Body of pancreas (tissue), 4 donors: ENCODE results near the gene THSD7B. TPM values are rescaled to one million over a fixed set of nuclear protein-coding genes. Genes with fewer than 3 reads are reported as not detected.

Experiments used
- ATAC-seq: fragments of 150-250 bp; one replicate; pipeline ENCODE4 v1.9.1; 2016
- DNase-seq, 4 donors: peaks; one replicate each; pipeline ENCODE4 v3.0.0-alpha.2; 2019
- H3K27ac ChIP-seq, 4 donors: fragments of 200-600 bp; sonication (generic); 1 replicate in 3 of 4; 2 replicates in 1 of 4; pipeline versions ENCODE4 v1.5.1 to v1.6.1; 2016 to 2019; ENCODE audit warnings: mild to moderate bottlenecking in 1 of 4, mixed read lengths in 1 of 4, moderate library complexity in 1 of 4
- H3K27me3 ChIP-seq, 2 donors: fragments of 200-600 bp; sonication (generic); one replicate each; pipeline ENCODE4 v1.6.0; 2016; ENCODE audit warnings: mild to moderate bottlenecking in 1 of 2
- H3K36me3 ChIP-seq, 2 donors: fragments of 200-600 bp; sonication (generic); replicated peaks in 1 of 2; 2 replicates each; pipeline ENCODE4 v1.5.1; 2016; ENCODE audit warnings: low read depth in 2 of 2; ENCODE audit not compliant: insufficient read depth in 1 of 2
- H3K4me1 ChIP-seq: fragments of 200-600 bp; sonication (generic); one replicate; pipeline ENCODE4 v1.6.0; 2016
- H3K4me3 ChIP-seq, 2 donors: fragments of 200-600 bp; sonication (generic); 1 replicate in 1 of 2; 2 replicates in 1 of 2; pipeline ENCODE4 v1.5.1; 2016 to 2019
- H3K9me3 ChIP-seq, 3 donors: fragments of 200-600 bp; sonication (generic); 1 replicate in 2 of 3; 2 replicates in 1 of 3; pipeline ENCODE4 v1.5.1; 2016
- CTCF ChIP-seq, 7 experiments: fragments of 450-650 bp in 4 of 7; fragments of 200-600 bp in 3 of 7; sonication (generic) in 3 of 7; IDR thresholded peaks; one replicate each; pipeline ENCODE4 v1.5.1; 2016 to 2019; ENCODE audit warnings: antibody characterized with exemption in 7 of 7
- POLR2A ChIP-seq, 3 donors: fragments of 450-650 bp; IDR thresholded peaks; one replicate each; pipeline ENCODE4 v1.6.1; 2016; ENCODE audit warnings: antibody characterized with exemption in 3 of 3, mild to moderate bottlenecking in 2 of 3
- WGBS, 2 donors: methylation state at CpG; one replicate each; pipeline ENCODE4 v1.1.5; 2017; 5-methylcytosine and 5-hydroxymethylcytosine counted together
- intact Hi-C: fragments of 100-400 bp; cut with DNase I; formaldehyde crosslinking; loops from one replicate; pipeline ENCODE4 v1.15.1; 2023
- total RNA-seq, 2 donors: library from RNA; depleted of rRNA; stranded (reverse); fragments of >200 nt; gene quantifications; one replicate each; pipeline ENCODE4 v1.1.0, GENCODE V29; 2016

The THSD7B gene
- total RNA-seq, 2 donors from 2014 or later = 0.26 to 0.33 TPM

- DNase-seq (no peak), ATAC-seq (no peak)
- no peaks in the 10 kb centered on the region for H3K36me3 ChIP-seq
- no peak overlapping the region for H3K27ac ChIP-seq
- no peak overlapping the region for H3K4me3 ChIP-seq
- intact Hi-C loops = no loop called here
- no peaks in the 10 kb centered on the region for H3K27me3 ChIP-seq
- H3K9me3 ChIP-seq = no peaks in the 10 kb centered on the region
- no peaks in the 10 kb centered on the region for H3K4me1 ChIP-seq
- 24 to 40% methylated on average over 2 of the region's 2 CpGs for WGBS, 2 donors
- TF ChIP-seq POLR2A (IDR thresholded peaks at IDR 0.05) = no peak
- no peak for TF ChIP-seq CTCF (IDR thresholded peaks at IDR 0.05)
These were observed 443.1 kb downstream of the THSD7B start for GRCh38 chr2:137208431-137208891.

- ATAC-seq = no peak
- no peaks in the 10 kb centered on the region for H3K27me3 ChIP-seq
These were observed 444.7 kb downstream of the THSD7B start for GRCh38 chr2:137210039-137210438.

GRCh38 chr2:137211761-137212160, 446.4 kb downstream of the THSD7B start:
- intact Hi-C loops = no loop called here
- no peak for ATAC-seq

More at GRCh38 chr2:137210039-137210438, 444.7 kb downstream of the THSD7B start:
- Histone ChIP-seq H3K4me1 (no peaks in the 10 kb centered on the region), H3K27ac (no peak overlapping the region), H3K4me3 (no peak overlapping the region), H3K9me3 (no peaks in the 10 kb centered on the region), H3K36me3 (no peaks in the 10 kb centered on the region)
- no peak for DNase-seq
- TF ChIP-seq POLR2A (IDR thresholded peaks at IDR 0.05) (no peak), CTCF (IDR thresholded peaks at IDR 0.05) (no peak)
- intact Hi-C loops = no loop called here

GRCh38 chr2:137220438-137220993, 455.2 kb downstream of the THSD7B start:
- Histone ChIP-seq H3K27me3 (no peaks in the 10 kb centered on the region), H3K9me3 (no peaks in the 10 kb centered on the region), H3K4me1 (no peaks in the 10 kb centered on the region), H3K4me3 (no peak overlapping the region), H3K27ac (no peak overlapping the region), H3K36me3 (no peaks in the 10 kb centered on the region)
- DNase-seq (no peak), ATAC-seq (no peak)
- intact Hi-C loops = no loop called here
- TF ChIP-seq CTCF (IDR thresholded peaks at IDR 0.05) = no peak
- TF ChIP-seq POLR2A (IDR thresholded peaks at IDR 0.05) = no peak
- WGBS, 2 donors = 13 to 40% methylated on average over 1 of the region's 1 CpG

More at GRCh38 chr2:137211761-137212160, 446.4 kb downstream of the THSD7B start:
- no peak for TF ChIP-seq CTCF (IDR thresholded peaks at IDR 0.05)
- TF ChIP-seq POLR2A (IDR thresholded peaks at IDR 0.05) = no peak
- 72 to 83% methylated on average over 1 of the region's 1 CpG for WGBS, 2 donors
- H3K27me3 ChIP-seq = no peaks in the 10 kb centered on the region
- H3K4me1 ChIP-seq = no peaks in the 10 kb centered on the region
- H3K27ac ChIP-seq = no peak overlapping the region
- H3K36me3 ChIP-seq = no peaks in the 10 kb centered on the region
- no peaks in the 10 kb centered on the region for H3K9me3 ChIP-seq
- DNase-seq = no peak
- H3K4me3 ChIP-seq = no peak overlapping the region

- no peak for ATAC-seq
- DNase-seq = no peak
- WGBS, 2 donors = 54% methylated on average over 2 of the region's 2 CpGs
- TF ChIP-seq POLR2A (IDR thresholded peaks at IDR 0.05) = no peak
- TF ChIP-seq CTCF (IDR thresholded peaks at IDR 0.05) = no peak
- Histone ChIP-seq H3K4me3 (no peak overlapping the region), H3K27ac (no peak overlapping the region), H3K4me1 (no peaks in the 10 kb centered on the region), H3K27me3 (no peaks in the 10 kb centered on the region), H3K36me3 (no peaks in the 10 kb centered on the region), H3K9me3 (no peaks in the 10 kb centered on the region)
- intact Hi-C loops = no loop called here
These were observed 456.6 kb downstream of the THSD7B start for GRCh38 chr2:137221797-137222492.
